Measurements from ENCODE around the gene P3H2. TPM values are rescaled to one million over a fixed set of nuclear protein-coding genes. Genes with fewer than 3 reads are reported as not detected.
"Not testable (repeated sequence)": the region's sequence is repeated elsewhere in the genome, so short reads cannot be mapped to it uniquely, and the experiment has no call there.

The P3H2 gene, protein sequence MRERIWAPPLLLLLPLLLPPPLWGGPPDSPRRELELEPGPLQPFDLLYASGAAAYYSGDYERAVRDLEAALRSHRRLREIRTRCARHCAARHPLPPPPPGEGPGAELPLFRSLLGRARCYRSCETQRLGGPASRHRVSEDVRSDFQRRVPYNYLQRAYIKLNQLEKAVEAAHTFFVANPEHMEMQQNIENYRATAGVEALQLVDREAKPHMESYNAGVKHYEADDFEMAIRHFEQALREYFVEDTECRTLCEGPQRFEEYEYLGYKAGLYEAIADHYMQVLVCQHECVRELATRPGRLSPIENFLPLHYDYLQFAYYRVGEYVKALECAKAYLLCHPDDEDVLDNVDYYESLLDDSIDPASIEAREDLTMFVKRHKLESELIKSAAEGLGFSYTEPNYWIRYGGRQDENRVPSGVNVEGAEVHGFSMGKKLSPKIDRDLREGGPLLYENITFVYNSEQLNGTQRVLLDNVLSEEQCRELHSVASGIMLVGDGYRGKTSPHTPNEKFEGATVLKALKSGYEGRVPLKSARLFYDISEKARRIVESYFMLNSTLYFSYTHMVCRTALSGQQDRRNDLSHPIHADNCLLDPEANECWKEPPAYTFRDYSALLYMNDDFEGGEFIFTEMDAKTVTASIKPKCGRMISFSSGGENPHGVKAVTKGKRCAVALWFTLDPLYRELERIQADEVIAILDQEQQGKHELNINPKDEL
- polyA plus RNA-seq (2012; ENCODE audit: insufficient read depth, insufficient read length), result not detected

DNA sequence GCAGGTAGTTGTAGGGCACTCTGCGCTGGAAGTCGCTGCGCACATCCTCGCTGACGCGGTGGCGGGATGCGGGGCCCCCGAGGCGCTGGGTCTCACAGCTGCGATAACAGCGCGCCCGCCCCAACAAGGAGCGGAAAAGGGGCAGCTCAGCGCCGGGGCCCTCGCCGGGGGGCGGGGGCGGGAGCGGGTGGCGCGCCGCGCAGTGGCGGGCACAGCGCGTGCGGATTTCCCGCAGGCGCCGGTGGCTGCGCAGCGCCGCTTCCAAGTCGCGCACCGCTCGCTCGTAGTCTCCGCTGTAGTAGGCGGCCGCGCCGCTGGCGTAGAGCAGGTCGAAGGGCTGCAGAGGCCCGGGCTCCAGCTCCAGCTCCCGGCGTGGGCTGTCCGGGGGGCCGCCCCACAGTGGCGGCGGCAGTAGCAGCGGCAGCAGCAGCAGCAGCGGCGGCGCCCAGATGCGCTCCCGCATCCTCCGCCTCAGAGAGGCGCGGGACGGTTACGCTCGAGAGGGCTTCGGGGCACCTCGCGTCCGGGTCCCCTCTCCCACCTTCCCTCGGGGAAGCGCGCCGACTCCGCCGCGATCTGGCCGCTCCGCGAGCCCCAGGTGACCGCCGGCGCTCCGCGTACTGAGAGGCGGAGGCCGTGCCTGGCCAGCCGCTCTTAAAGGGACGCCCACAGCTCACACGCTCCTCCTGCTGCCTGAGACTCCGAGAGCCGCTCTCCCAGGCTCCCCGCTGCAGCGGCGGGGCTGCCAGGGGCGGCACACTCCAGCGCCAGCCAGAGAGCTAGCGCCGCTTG lies at the start of gene P3H2:
TSS of gene P3H2 (minus strand) at position 629 of the 792 bp plus-strand sequence. CDS start at position 463, 166 bp downstream.
- DNase-seq (ENCODE audit: low read depth, low spot score), result no peak
- no peak within 1 kb of the TSS for H3K4me3 ChIP-seq (ENCODE audit: low read length)

DNA sequence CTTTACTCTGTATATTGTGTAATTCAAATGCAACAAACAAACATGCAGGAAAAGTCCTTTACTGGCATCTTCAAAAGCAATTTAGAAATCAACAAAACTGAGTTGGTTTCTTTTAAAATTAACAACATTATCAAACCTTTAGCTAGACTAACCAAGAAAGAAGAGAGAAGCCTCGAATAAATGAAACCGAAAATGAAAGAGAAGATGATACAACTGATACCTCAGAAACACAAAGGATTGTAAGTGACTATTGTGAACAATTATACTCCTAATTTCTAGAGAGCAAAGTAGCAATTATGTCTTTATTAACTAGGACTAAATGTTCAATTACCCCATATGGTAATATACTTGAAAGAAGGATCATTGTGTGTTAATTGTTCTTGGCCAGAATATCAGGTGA lies 49.2 kb upstream of the P3H2 start:
- DNase-seq (ENCODE audit: low read depth, low spot score), result no peak
- no peak overlapping the region for H3K4me3 ChIP-seq (ENCODE audit: low read length)

DNA sequence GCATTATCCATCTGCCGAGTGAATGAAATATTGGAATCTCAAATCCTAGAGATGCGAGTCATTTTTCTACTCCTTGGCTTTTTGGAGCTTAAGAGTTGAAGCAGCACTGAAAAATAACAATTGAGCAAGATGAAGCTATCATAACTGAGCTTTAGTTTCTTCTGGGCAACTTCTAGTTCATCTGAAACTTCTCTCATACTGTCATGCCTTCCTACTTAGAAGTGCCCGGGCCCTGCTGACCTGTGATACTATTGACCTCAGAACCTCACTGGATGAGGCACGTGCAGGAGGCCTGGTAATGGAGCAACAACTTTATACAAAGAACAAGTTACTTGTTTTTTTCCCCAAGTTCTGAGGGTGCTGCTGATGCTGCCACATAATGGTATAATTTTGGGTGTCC lies 48.5 kb upstream of the P3H2 start:
- DNase-seq (ENCODE audit: low read depth, low spot score), result no peak
- no peak overlapping the region for H3K4me3 ChIP-seq (ENCODE audit: low read length)

DNA sequence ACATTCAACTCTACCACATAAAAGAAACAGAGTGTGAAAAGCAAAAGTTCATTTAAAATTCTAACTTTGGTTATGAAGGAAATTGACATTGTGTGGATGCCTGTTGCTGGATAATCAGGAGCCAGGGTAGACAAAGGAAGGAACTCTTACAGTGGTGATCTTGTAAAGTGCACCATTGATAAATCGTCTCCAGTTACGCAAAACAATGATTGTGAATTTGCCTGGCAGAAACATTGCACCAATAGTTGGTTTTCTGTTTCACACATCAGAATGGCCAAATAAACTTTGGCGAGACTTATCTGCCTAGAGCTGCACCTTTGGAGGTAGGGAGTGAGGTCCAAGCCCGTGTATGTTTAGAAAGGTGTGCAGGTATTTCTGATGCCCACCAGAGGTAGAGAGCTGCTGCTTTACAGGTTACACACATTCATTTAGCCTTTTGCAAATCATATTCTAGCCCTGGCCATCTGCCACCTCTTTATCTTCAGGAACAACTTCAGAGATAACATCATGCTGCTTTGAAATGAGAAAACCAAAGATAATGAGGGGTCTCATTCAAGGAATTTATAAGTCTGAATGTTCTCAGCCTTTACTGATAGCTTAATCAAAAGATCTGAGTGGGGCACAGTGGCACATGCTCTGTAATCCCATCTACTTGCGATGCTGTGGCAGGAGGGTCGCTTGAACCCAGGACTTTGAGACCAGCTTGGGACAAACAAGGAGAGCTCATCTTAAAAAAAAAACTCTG lies 47.4 kb upstream of the P3H2 start:
- no peak overlapping the region for H3K4me3 ChIP-seq (ENCODE audit: low read length)
- no peak for DNase-seq (ENCODE audit: low read depth, low spot score)

GRCh38 chr3:190166948-190167347 lies 46.3 kb upstream of the P3H2 start:
- no peak overlapping the region for H3K4me3 ChIP-seq (ENCODE audit: low read length)
- no peak for DNase-seq (ENCODE audit: low read depth, low spot score)

DNA sequence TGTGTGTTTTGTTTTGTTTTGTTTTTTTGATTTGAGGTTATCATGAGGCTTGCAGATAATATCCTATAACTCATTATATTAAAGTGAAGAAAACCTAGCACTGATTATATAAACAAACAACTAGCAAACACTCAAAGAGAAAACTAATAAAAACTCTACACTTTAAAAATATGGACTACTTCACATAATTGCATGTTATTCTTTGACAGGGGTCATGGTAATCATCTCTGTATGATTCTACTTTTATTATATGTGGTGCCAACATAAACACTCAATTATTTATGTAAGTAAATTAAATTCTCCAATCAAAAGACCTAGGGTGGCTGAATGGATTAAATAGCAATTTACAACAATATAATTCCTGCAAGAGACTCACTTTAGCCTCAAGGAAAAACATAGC lies 44.6 kb upstream of the P3H2 start:
- no peak overlapping the region for H3K4me3 ChIP-seq (ENCODE audit: low read length)
- DNase-seq (ENCODE audit: low read depth, low spot score), result no peak

DNA sequence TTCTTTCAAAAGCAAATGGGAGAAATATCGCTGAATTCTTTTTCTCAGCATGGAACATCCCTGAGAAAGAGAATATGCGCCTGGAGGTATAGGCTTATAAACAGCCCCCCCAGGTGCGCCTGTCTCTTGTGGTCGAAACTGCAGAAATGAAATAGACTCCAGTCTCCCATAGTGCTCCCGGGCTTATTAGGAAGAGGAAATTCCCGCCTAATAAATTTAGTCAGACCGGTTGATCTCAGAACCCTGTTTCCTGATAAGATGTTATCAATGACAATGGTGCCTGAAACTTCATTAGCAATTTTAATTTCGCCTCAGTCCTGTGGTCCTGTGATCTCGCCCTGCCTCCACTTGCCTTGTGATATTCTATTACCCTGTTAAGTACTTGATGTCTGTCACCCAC lies 41.3 kb upstream of the P3H2 start:
- DNase-seq (ENCODE audit: low read depth, low spot score), result not testable (repeated sequence)

DNA sequence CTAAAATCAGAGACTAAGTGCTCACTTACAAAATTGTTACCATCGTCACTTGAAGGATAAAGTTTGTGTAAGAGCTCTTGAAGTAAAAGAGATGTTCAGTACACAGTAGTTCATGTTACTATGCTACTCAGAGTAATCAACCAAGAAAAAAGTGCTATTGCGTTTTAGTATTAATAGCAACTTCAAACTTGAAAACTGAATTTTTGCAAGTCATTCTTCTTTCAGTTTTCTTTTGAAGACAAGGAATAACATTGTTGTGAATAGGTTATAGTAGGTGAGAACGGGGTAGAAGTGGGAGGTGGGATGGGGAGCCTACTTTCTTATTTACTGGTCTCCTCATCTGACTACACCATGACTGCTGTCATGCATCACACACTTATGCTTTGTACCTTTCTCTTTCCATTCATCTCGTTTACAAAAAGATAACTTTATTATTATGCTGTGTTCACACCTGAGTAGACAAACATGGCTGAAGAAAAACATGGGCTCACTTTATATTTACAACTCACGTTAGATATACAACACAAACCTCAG lies 39.3 kb upstream of the P3H2 start:
- no peak for DNase-seq (ENCODE audit: low read depth, low spot score)
- H3K4me3 ChIP-seq (ENCODE audit: low read length), result no peak overlapping the region

More for the DNA sequence above, 41.3 kb upstream of the P3H2 start:
- H3K4me3 ChIP-seq (ENCODE audit: low read length), result not testable (repeated sequence)

- DNase-seq (ENCODE audit: low read depth, low spot score), result no peak
- H3K4me3 ChIP-seq (ENCODE audit: low read length), result no peak overlapping the region
Measured at GRCh38 chr3:190158261-190158660, 37.6 kb upstream of the P3H2 start.

GRCh38 chr3:190155752-190156151 lies 35.1 kb upstream of the P3H2 start:
- H3K4me3 ChIP-seq (ENCODE audit: low read length), result no peak overlapping the region
- DNase-seq (ENCODE audit: low read depth, low spot score), result no peak

GRCh38 chr3:190150681-190151080 lies 30.0 kb upstream of the P3H2 start:
- no peak for DNase-seq (ENCODE audit: low read depth, low spot score)
- no peak overlapping the region for H3K4me3 ChIP-seq (ENCODE audit: low read length)

GRCh38 chr3:190149830-190150619 lies 29.3 kb upstream of the P3H2 start:
- not testable (repeated sequence) for DNase-seq (ENCODE audit: low read depth, low spot score); H3K4me3 ChIP-seq (ENCODE audit: low read length)

DNA sequence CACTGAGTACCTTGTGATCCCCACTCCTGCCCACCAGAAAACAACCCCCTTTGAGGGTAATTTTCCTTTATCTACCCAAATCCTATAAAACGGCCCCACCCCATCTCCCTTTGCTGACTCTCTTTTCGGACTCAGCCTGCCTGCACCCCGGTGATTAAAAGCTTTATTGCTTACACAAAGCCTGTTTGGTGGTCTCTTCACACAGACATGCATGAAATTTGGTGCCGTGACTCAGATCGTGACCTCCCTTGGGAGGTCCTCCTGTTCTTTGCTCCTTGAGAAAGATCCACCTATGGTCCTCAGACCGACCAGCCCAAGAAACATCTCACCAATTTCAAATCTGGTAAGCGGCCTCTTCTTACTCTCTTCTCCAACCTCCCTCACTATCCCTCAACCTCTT lies 24.1 kb upstream of the P3H2 start:
- not testable (repeated sequence) for H3K4me3 ChIP-seq (ENCODE audit: low read length); DNase-seq (ENCODE audit: low read depth, low spot score)

GRCh38 chr3:190142041-190142440 lies 21.3 kb upstream of the P3H2 start:
- H3K4me3 ChIP-seq (ENCODE audit: low read length), result no peak overlapping the region
- DNase-seq (ENCODE audit: low read depth, low spot score), result no peak

DNA sequence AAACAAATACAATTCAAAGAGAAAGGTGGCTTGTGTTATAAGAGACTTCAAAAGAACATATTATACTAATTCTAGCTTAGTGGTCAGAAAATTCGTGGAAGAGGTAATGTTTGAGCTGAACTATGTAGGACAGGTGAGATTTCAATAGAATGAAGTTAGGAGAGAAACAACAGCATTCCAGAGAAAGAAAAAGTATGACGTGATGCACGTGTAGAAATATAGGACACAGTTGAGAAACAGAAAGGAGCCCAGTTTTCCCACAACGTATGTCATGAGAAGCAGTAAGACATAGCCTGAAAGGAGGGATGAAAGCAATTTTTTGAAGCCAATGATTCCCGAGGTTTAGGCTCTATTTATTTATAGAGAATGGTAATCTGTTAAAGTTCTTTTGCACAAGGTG lies 18.7 kb upstream of the P3H2 start:
- no peak overlapping the region for H3K4me3 ChIP-seq (ENCODE audit: low read length)
- no peak for DNase-seq (ENCODE audit: low read depth, low spot score)

DNA sequence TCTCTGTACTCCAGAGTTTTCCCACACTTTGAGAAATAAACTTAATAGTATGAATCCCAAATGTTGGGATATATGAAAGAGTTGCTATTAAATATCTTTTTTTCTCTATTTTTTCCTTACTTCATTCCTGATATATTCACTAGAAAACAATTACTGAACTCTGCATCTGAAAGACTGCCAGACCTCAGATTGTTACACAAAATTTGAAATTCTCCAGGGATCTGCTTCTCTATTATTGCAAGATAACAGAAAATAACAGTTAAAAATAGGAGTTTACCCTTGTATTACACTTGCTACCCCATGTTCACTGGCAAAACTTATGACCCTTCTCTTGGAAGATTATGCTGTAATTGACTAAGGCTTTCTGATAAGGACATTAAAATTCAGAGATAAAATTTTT lies 11.7 kb upstream of the P3H2 start:
- H3K4me3 ChIP-seq (ENCODE audit: low read length), result no peak overlapping the region
- DNase-seq (ENCODE audit: low read depth, low spot score), result no peak

GRCh38 chr3:190131329-190131728 lies 10.6 kb upstream of the P3H2 start:
- H3K4me3 ChIP-seq (ENCODE audit: low read length), result no peak overlapping the region
- DNase-seq (ENCODE audit: low read depth, low spot score), result no peak

GRCh38 chr3:190130696-190131095 lies 10.0 kb upstream of the P3H2 start:
- no peak for DNase-seq (ENCODE audit: low read depth, low spot score)
- no peak overlapping the region for H3K4me3 ChIP-seq (ENCODE audit: low read length)
